Liver (tissue), 9 donors: ENCODE measurements around the gene ASPSCR1. TPM values are rescaled to one million over a fixed set of nuclear protein-coding genes. Genes with fewer than 3 reads are reported as not detected.

Source experiments
- DNase-seq: peaks from one replicate; pipeline ENCODE4 v3.0.0-alpha.2; 2017; ENCODE audit warnings: low spot score
- H3K27ac ChIP-seq, 2 donors: one replicate each; pipeline ENCODE4 v1.7.0; 2013; ENCODE audit warnings: inconsistent platforms in 2 of 2, low read length in 2 of 2, control low read depth in 1 of 2, low read depth in 1 of 2, mild to moderate bottlenecking in 1 of 2
- H3K27me3 ChIP-seq, 4 donors: one replicate each; pipeline versions ENCODE4 v1.6.1 to v1.7.0; 2013; ENCODE audit warnings: low read length in 3 of 4, inconsistent platforms in 1 of 4, mild to moderate bottlenecking in 1 of 4, moderate library complexity in 1 of 4; ENCODE audit not compliant: control insufficient read depth in 4 of 4, insufficient read depth in 4 of 4
- H3K36me3 ChIP-seq, 4 donors: one replicate each; pipeline versions ENCODE4 v1.6.1 to v1.7.0; 2013; ENCODE audit warnings: low read length in 3 of 4, mild to moderate bottlenecking in 3 of 4, low read depth in 1 of 4, moderate library complexity in 1 of 4; ENCODE audit not compliant: control insufficient read depth in 4 of 4, insufficient read depth in 3 of 4
- H3K4me1 ChIP-seq, 4 donors: one replicate each; pipeline versions ENCODE4 v1.6.1 to v1.7.0; 2013; ENCODE audit warnings: low read length in 3 of 4, mild to moderate bottlenecking in 3 of 4, moderate library complexity in 1 of 4; ENCODE audit not compliant: control insufficient read depth in 4 of 4, insufficient read depth in 4 of 4
- H3K4me3 ChIP-seq, 3 donors: one replicate each; pipeline versions ENCODE4 v1.6.1 to v1.7.0; 2013; ENCODE audit warnings: low read length in 3 of 3, control low read depth in 1 of 3, low read depth in 1 of 3, mild to moderate bottlenecking in 1 of 3
- H3K9ac ChIP-seq, 2 donors: one replicate each; pipeline ENCODE4 v1.7.0; 2013; ENCODE audit warnings: low read length in 2 of 2, mild to moderate bottlenecking in 2 of 2, moderate library complexity in 2 of 2, control low read depth in 1 of 2, low read depth in 1 of 2
- H3K9me3 ChIP-seq, 4 donors: one replicate each; pipeline versions ENCODE4 v1.6.1 to v1.7.0; 2013; ENCODE audit warnings: low read length in 3 of 4; ENCODE audit not compliant: control insufficient read depth in 4 of 4
- ATF3 ChIP-seq: IDR thresholded peaks from 2 replicates; pipeline ENCODE4 v1.6.1; 2016; ENCODE audit warnings: antibody characterized with exemption
- EGR1 ChIP-seq, 2 donors: IDR thresholded peaks; 2 replicates each; pipeline ENCODE4 v1.6.1; 2016 to 2018; ENCODE audit warnings: antibody characterized with exemption in 2 of 2, low read depth in 2 of 2
- FOXA1 ChIP-seq: IDR thresholded peaks from 2 replicates; pipeline ENCODE4 v1.6.1; 2016; ENCODE audit warnings: antibody characterized with exemption
- GABPA ChIP-seq, 2 donors: IDR thresholded peaks in 1 of 2; conservative IDR thresholded peaks in 1 of 2; 2 replicates each; pipeline ENCODE4 v1.6.1; 2016; ENCODE audit warnings: antibody characterized with exemption in 2 of 2, mild to moderate bottlenecking in 1 of 2, moderate library complexity in 1 of 2
- HNF4A ChIP-seq, 2 donors: conservative IDR thresholded peaks; 2 replicates each; pipeline ENCODE4 v1.6.1; 2016; ENCODE audit warnings: antibody characterized with exemption in 2 of 2, mild to moderate bottlenecking in 2 of 2
- HNF4G ChIP-seq: IDR thresholded peaks from 2 replicates; pipeline ENCODE4 v1.6.1; 2016; ENCODE audit warnings: antibody characterized with exemption
- RAD21 ChIP-seq, 2 donors: IDR thresholded peaks; 2 replicates each; pipeline ENCODE4 v1.6.1; 2016; ENCODE audit warnings: antibody characterized with exemption in 2 of 2, mild to moderate bottlenecking in 2 of 2
- REST ChIP-seq: IDR thresholded peaks from 2 replicates; pipeline ENCODE4 v1.6.1; 2016; ENCODE audit warnings: antibody characterized with exemption, mild to moderate bottlenecking
- RXRA ChIP-seq, 2 donors: IDR thresholded peaks; 2 replicates each; pipeline ENCODE4 v1.6.1; 2017 to 2018; ENCODE audit warnings: antibody characterized with exemption in 2 of 2, mild to moderate bottlenecking in 1 of 2
- SP1 ChIP-seq: IDR thresholded peaks from 2 replicates; pipeline ENCODE4 v1.6.1; 2018; ENCODE audit warnings: antibody characterized with exemption, mild to moderate bottlenecking
- YY1 ChIP-seq: IDR thresholded peaks from 2 replicates; pipeline ENCODE4 v1.6.1; 2016; ENCODE audit warnings: antibody characterized with exemption, mild to moderate bottlenecking
- WGBS: extraction: QIAGEN DNeasy Blood & Tissue Kit; methylation state at CpG from one replicate; pipeline ENCODE4 v1.1.7; 2013; 5-methylcytosine and 5-hydroxymethylcytosine counted together
- polyA plus RNA-seq, 2 donors: library from polyadenylated mRNA; stranded (reverse) in 1 of 2; unstranded in 1 of 2; fragments of 200-250 nt in 1 of 2; fragments of >200 nt in 1 of 2; fragmentation: Nextera tagmentation in 1 of 2; extraction: Ambion mirVana in 1 of 2; gene quantifications; one replicate each; pipeline versions ENCODE4 v1.2.1 to v1.2.3, GENCODE V29; 2013 to 2015
- total RNA-seq, 2 donors: library from RNA; depleted of rRNA; stranded (reverse); fragments of >200 nt; gene quantifications; one replicate each; pipeline ENCODE4 v1.2.3, GENCODE V29; 2014
- donor health status: healthy.
- donor health status: healthy.
- donor health status: healthy.
- donor health status: healthy.
- donor health status: healthy.

Gene ASPSCR1
- total and polyA plus RNA-seq, 4 donors: 17.8 to 26.2 (median 20.4) TPM

GRCh38 chr17:81991684-81992305, 14.4 kb downstream of the ASPSCR1 start:
- peak; percentile 50 for DNase-seq
- no peaks in the 10 kb centered on the region for H3K9me3 ChIP-seq
- peaks cover 12 to 32% (median 21%) of the 10 kb centered on the region in 4 donors for H3K4me1 ChIP-seq
- peak; percentile 71 for TF ChIP-seq SP1
- peak; percentile 53 for TF ChIP-seq YY1
- peak; percentile 52 for TF ChIP-seq REST
- TF ChIP-seq HNF4G: no peak
- TF ChIP-seq RAD21 (IDR thresholded peaks at IDR 0.05): peak in 1 of 2 donors; percentile 61
- peak in 1 of 2 donors; percentile 38 for TF ChIP-seq GABPA (IDR thresholded peaks at IDR 0.05 in 1 of 2, conservative IDR thresholded peaks at IDR 0.05 in 1 of 2)
- TF ChIP-seq FOXA1: no peak
- TF ChIP-seq RXRA (IDR thresholded peaks at IDR 0.05): peak; percentile 57 to 63
- TF ChIP-seq HNF4A (conservative IDR thresholded peaks at IDR 0.05): peak in 1 of 2 donors; percentile 48
- TF ChIP-seq ATF3: no peak
- peak overlapping the region; percentile 10 to 45 for H3K27ac ChIP-seq
- H3K9ac ChIP-seq: peak overlapping the region in 1 of 2 donors; percentile 5
- WGBS: 21% methylated on average over 31 of the region's 31 CpGs
- H3K4me3 ChIP-seq: no peak overlapping the region
- peaks cover 0 to 6% (median 2%) of the 10 kb centered on the region in 4 donors for H3K36me3 ChIP-seq
- no peaks in the 10 kb centered on the region for H3K27me3 ChIP-seq

GRCh38 chr17:81992306-81993102, 15.1 kb downstream of the ASPSCR1 start:
- DNase-seq: no peak
- no peaks in the 10 kb centered on the region for H3K9me3 ChIP-seq
- H3K27me3 ChIP-seq: no peaks in the 10 kb centered on the region
- TF ChIP-seq FOXA1: no peak
- no peak for TF ChIP-seq REST
- TF ChIP-seq EGR1 (IDR thresholded peaks at IDR 0.05; ENCODE audit: low read depth in 2 of 2): no peak
- peak overlapping the region; percentile 4 to 45 for H3K27ac ChIP-seq
- H3K36me3 ChIP-seq: peaks cover 0 to 3% (median under 1%) of the 10 kb centered on the region in 4 donors
- peaks cover 12 to 32% (median 21%) of the 10 kb centered on the region in 4 donors for H3K4me1 ChIP-seq
- no peak overlapping the region for H3K4me3 ChIP-seq
- peak overlapping the region in 1 of 2 donors; percentile 5 for H3K9ac ChIP-seq
- WGBS: 77% methylated on average over 31 of the region's 31 CpGs
